HL-60/S4 treated with retinoic acid at 250 ng/mL for 4 days and 3 days (cell line): Measurements from ENCODE around the gene UBQLN3.

ENCODE experiments used
- in situ Hi-C: fragments of 300-500 bp; cut with MboI; formaldehyde crosslinking; loops from 2 replicates; pipeline ENCODE4 v1.7.0; 2022; ENCODE audit warnings: low sequenced_read_pairs

The UBQLN3 gene

GRCh38 chr11:5509803-5510202 lies at the start of gene UBQLN3:
Gene UBQLN3 (minus strand): TSS chr11:5509957. CDS start chr11:5509558, 399 bp downstream.
- in situ Hi-C loops = no loop called here

- in situ Hi-C loops = no loop called here
Measured at GRCh38 chr11:5557751-5558150, 48.0 kb upstream of the UBQLN3 start.

GRCh38 chr11:5556596-5557188 lies 46.9 kb upstream of the UBQLN3 start:
- in situ Hi-C loops = no loop called here

- in situ Hi-C loops = no loop called here
Measured at GRCh38 chr11:5553343-5553742, 43.6 kb upstream of the UBQLN3 start.

- in situ Hi-C loops = no loop called here
Measured at GRCh38 chr11:5550440-5551095, 40.8 kb upstream of the UBQLN3 start.

- in situ Hi-C loops = no loop called here
Measured at GRCh38 chr11:5548440-5548839, 38.7 kb upstream of the UBQLN3 start, which contains the start of gene OR52H1. Gene OR52H1 (minus strand): TSS chr11:5548540. CDS start chr11:5545505, 3,035 bp downstream.

GRCh38 chr11:5547982-5548381 lies 38.2 kb upstream of the UBQLN3 start:
- in situ Hi-C loops = no loop called here

- in situ Hi-C loops = no loop called here
Measured at GRCh38 chr11:5546457-5546856, 36.7 kb upstream of the UBQLN3 start.

GRCh38 chr11:5541427-5541826 lies 31.7 kb upstream of the UBQLN3 start:
- in situ Hi-C loops = no loop called here

- in situ Hi-C loops = no loop called here
Measured at GRCh38 chr11:5536482-5536881, 26.7 kb upstream of the UBQLN3 start.

GRCh38 chr11:5534046-5534445 lies 24.3 kb upstream of the UBQLN3 start:
- in situ Hi-C loops = no loop called here

- in situ Hi-C loops = no loop called here
Measured at GRCh38 chr11:5531053-5531831, 21.5 kb upstream of the UBQLN3 start.

GRCh38 chr11:5528495-5528894 lies 18.7 kb upstream of the UBQLN3 start:
- in situ Hi-C loops = no loop called here

GRCh38 chr11:5527716-5528115 lies 18.0 kb upstream of the UBQLN3 start:
- in situ Hi-C loops = no loop called here

GRCh38 chr11:5524756-5525155 lies 15.0 kb upstream of the UBQLN3 start:
- in situ Hi-C loops = no loop called here

- in situ Hi-C loops = no loop called here
Measured at GRCh38 chr11:5522308-5522707, 12.6 kb upstream of the UBQLN3 start.

GRCh38 chr11:5521540-5521939 lies 11.8 kb upstream of the UBQLN3 start:
- in situ Hi-C loops = no loop called here

GRCh38 chr11:5516599-5516998 lies 6.8 kb upstream of the UBQLN3 start, which contains the start of gene UBQLNL:
Gene UBQLNL (minus strand): TSS chr11:5516699. CDS start chr11:5516441, 258 bp downstream.
- in situ Hi-C loops = no loop called here

GRCh38 chr11:5514841-5515240 lies 5.1 kb upstream of the UBQLN3 start:
- in situ Hi-C loops = no loop called here

- in situ Hi-C loops = no loop called here
Measured at GRCh38 chr11:5508605-5509004, 1.2 kb downstream of the UBQLN3 start.

- in situ Hi-C loops = no loop called here
Measured at GRCh38 chr11:5507933-5508305, 1.8 kb downstream of the UBQLN3 start.
